Gastrocnemius medialis (tissue), 4 donors: ENCODE data around the gene TCHHL1. TPM values are rescaled to one million over a fixed set of nuclear protein-coding genes. Genes with fewer than 3 reads are reported as not detected.
"Not testable (repeated sequence)": the region's sequence is repeated elsewhere in the genome, so short reads cannot be mapped to it uniquely, and the experiment has no call there.

ENCODE experiments used
- ATAC-seq, 2 donors: fragments of 150-250 bp; one replicate each; pipeline ENCODE4 v1.9.1; 2016
- DNase-seq, 2 donors: peaks; one replicate each; pipeline ENCODE4 v3.0.0-alpha.2; 2019
- H3K27ac ChIP-seq, 4 donors: fragments of 200-600 bp; sonication (generic); 1 replicate in 1 of 4; 2 replicates in 3 of 4; pipeline ENCODE4 v1.5.1; 2016 to 2018; ENCODE audit warnings: mild to moderate bottlenecking in 2 of 4, moderate library complexity in 1 of 4
- H3K27me3 ChIP-seq, 3 donors: fragments of 200-600 bp; sonication (generic) in 2 of 3; 1 replicate in 1 of 3; 2 replicates in 2 of 3; pipeline versions ENCODE4 v1.5.1 to v1.6.0; 2016 to 2019; ENCODE audit warnings: mild to moderate bottlenecking in 1 of 3, moderate library complexity in 1 of 3
- H3K36me3 ChIP-seq, 2 donors: fragments of 200-600 bp; sonication (generic) in 1 of 2; one replicate each; pipeline ENCODE4 v1.5.1; 2017 to 2018
- H3K4me1 ChIP-seq, 2 donors: fragments of 200-600 bp; sonication (generic) in 1 of 2; one replicate each; pipeline ENCODE4 v1.5.1; 2016 to 2017; ENCODE audit warnings: mild to moderate bottlenecking in 2 of 2
- H3K4me3 ChIP-seq, 4 donors: fragments of 200-600 bp; sonication (generic) in 3 of 4; 1 replicate in 1 of 4; 2 replicates in 3 of 4; pipeline ENCODE4 v1.5.1; 2016 to 2019; ENCODE audit warnings: mild to moderate bottlenecking in 2 of 4
- H3K9me3 ChIP-seq, 3 donors: fragments of 200-600 bp; sonication (generic) in 2 of 3; 1 replicate in 1 of 3; 2 replicates in 2 of 3; pipeline ENCODE4 v1.5.1; 2016 to 2019
- CTCF ChIP-seq, 5 experiments: fragments of 450-650 bp in 3 of 5; fragments of 200-600 bp in 2 of 5; sonication (generic) in 2 of 5; IDR thresholded peaks in 4 of 5; conservative IDR thresholded peaks in 1 of 5; 1 replicate in 4 of 5; 2 replicates in 1 of 5; pipeline ENCODE4 v1.5.1; 2016 to 2019; ENCODE audit warnings: antibody characterized with exemption in 5 of 5, mild to moderate bottlenecking in 3 of 5, moderate library complexity in 3 of 5
- POLR2A ChIP-seq, 2 donors: fragments of 450-650 bp; IDR thresholded peaks; one replicate each; pipeline ENCODE4 v1.6.1; 2017; ENCODE audit warnings: antibody characterized with exemption in 2 of 2, mild to moderate bottlenecking in 2 of 2, moderate library complexity in 2 of 2
- in situ Hi-C, 4 donors: fragments of 200-750 bp; cut with MboI; loops; one replicate each; pipeline versions ENCODE4 v1.15.0 to v1.8.0; 2017; ENCODE audit warnings: low sequenced_read_pairs in 4 of 4
- intact Hi-C: fragments of 100-400 bp; cut with DNase I; formaldehyde crosslinking; loops from one replicate; pipeline ENCODE4 v1.15.1; 2023; ENCODE audit warnings: low total_unique reads
- total RNA-seq, 4 donors: library from RNA; depleted of rRNA; stranded (reverse); fragments of >200 nt; gene quantifications; one replicate each; pipeline versions ENCODE4 v1.1.0 to v1.2.3, GENCODE V29; 2016

The TCHHL1 gene
- total RNA-seq, 4 donors from 2014 or later, result not detected

GRCh38 chr1:152084853-152085252 lies 4.0 kb downstream of the TCHHL1 start:
- Histone ChIP-seq H3K27me3 (no peaks in the 10 kb centered on the region), H3K27ac (no peak overlapping the region), H3K9me3 (no peaks in the 10 kb centered on the region), H3K36me3 (no peaks in the 10 kb centered on the region), H3K4me1 (no peaks in the 10 kb centered on the region), H3K4me3 (no peak overlapping the region)
- ATAC-seq, result no peak
- TF ChIP-seq CTCF (IDR thresholded peaks at IDR 0.05 in 4 of 5, conservative IDR thresholded peaks at IDR 0.05 in 1 of 5) (no peak), POLR2A (IDR thresholded peaks at IDR 0.05) (no peak)
- in situ Hi-C loops (no loop called here), intact Hi-C loops (no loop called here)
- no peak for DNase-seq

- intact Hi-C loops, in situ Hi-C loops, H3K27me3 ChIP-seq: not testable (repeated sequence)
Observed at GRCh38 chr1:152081026-152081425, 7.8 kb downstream of the TCHHL1 start.

GRCh38 chr1:152080494-152080893 lies 8.4 kb downstream of the TCHHL1 start:
- ATAC-seq, H3K27me3 ChIP-seq, H3K4me1 ChIP-seq, H3K4me3 ChIP-seq, in situ Hi-C loops, H3K9me3 ChIP-seq, DNase-seq, intact Hi-C loops, H3K27ac ChIP-seq, H3K36me3 ChIP-seq: not testable (repeated sequence)

More at GRCh38 chr1:152081026-152081425, 7.8 kb downstream of the TCHHL1 start:
- H3K9me3 ChIP-seq, H3K27ac ChIP-seq, ATAC-seq, DNase-seq, H3K4me1 ChIP-seq, H3K36me3 ChIP-seq, H3K4me3 ChIP-seq: not testable (repeated sequence)

- H3K36me3 ChIP-seq, result no peaks in the 10 kb centered on the region
- H3K27me3 ChIP-seq, result peaks cover 0 to 3% (median 0%) of the 10 kb centered on the region in 3 donors
- H3K27ac ChIP-seq, result no peak overlapping the region
- no peaks in the 10 kb centered on the region for H3K4me1 ChIP-seq
- in situ Hi-C loops (no loop called here), intact Hi-C loops (no loop called here)
- TF ChIP-seq POLR2A (IDR thresholded peaks at IDR 0.05) (no peak), CTCF (IDR thresholded peaks at IDR 0.05 in 4 of 5, conservative IDR thresholded peaks at IDR 0.05 in 1 of 5) (no peak)
- no peak for ATAC-seq
- H3K4me3 ChIP-seq, result no peak overlapping the region
- no peaks in the 10 kb centered on the region for H3K9me3 ChIP-seq
- no peak for DNase-seq
Observed at GRCh38 chr1:152078831-152079441, 9.9 kb downstream of the TCHHL1 start.

- Histone ChIP-seq H3K4me3 (no peak overlapping the region), H3K27me3 (peaks cover 0 to 7% (median 0%) of the 10 kb centered on the region in 3 donors), H3K27ac (no peak overlapping the region), H3K36me3 (no peaks in the 10 kb centered on the region), H3K4me1 (no peaks in the 10 kb centered on the region), H3K9me3 (no peaks in the 10 kb centered on the region)
- ATAC-seq, result no peak
- intact Hi-C loops, result no loop called here
- in situ Hi-C loops, result no loop called here
- no peak for TF ChIP-seq CTCF (IDR thresholded peaks at IDR 0.05 in 4 of 5, conservative IDR thresholded peaks at IDR 0.05 in 1 of 5)
- no peak for TF ChIP-seq POLR2A (IDR thresholded peaks at IDR 0.05)
- no peak for DNase-seq
Observed at GRCh38 chr1:152072311-152072710, 16.6 kb downstream of the TCHHL1 start.

GRCh38 chr1:152071123-152071522 lies 17.7 kb downstream of the TCHHL1 start:
- Histone ChIP-seq H3K4me1 (no peaks in the 10 kb centered on the region), H3K27me3 (peaks cover 0 to 4% (median 0%) of the 10 kb centered on the region in 3 donors), H3K36me3 (no peaks in the 10 kb centered on the region), H3K9me3 (no peaks in the 10 kb centered on the region), H3K4me3 (no peak overlapping the region), H3K27ac (no peak overlapping the region)
- in situ Hi-C loops, result no loop called here
- DNase-seq (no peak), ATAC-seq (no peak)
- TF ChIP-seq POLR2A (IDR thresholded peaks at IDR 0.05) (no peak), CTCF (IDR thresholded peaks at IDR 0.05 in 4 of 5, conservative IDR thresholded peaks at IDR 0.05 in 1 of 5) (no peak)
- intact Hi-C loops, result no loop called here
